Peyer's patch (tissue), 4 donors: ENCODE results near the gene GNAS.

ENCODE experiments used
- POLR2A ChIP-seq, 2 donors: fragments of 450-650 bp; IDR thresholded peaks; one replicate each; pipeline ENCODE4 v1.5.1; 2017; ENCODE audit warnings: antibody characterized with exemption in 2 of 2, mild to moderate bottlenecking in 2 of 2, moderate library complexity in 2 of 2
- TF ChIP-seq, protein P1 (sequence below), 6 experiments: fragments of 450-650 bp in 4 of 6; fragments of 200-600 bp in 2 of 6; sonication (generic) in 1 of 6; IDR thresholded peaks; one replicate each; pipeline ENCODE4 v1.5.1; 2017 to 2019; ENCODE audit warnings: antibody characterized with exemption in 6 of 6, mild to moderate bottlenecking in 3 of 6, moderate library complexity in 1 of 6

- TF ChIP-seq, protein P1, sequence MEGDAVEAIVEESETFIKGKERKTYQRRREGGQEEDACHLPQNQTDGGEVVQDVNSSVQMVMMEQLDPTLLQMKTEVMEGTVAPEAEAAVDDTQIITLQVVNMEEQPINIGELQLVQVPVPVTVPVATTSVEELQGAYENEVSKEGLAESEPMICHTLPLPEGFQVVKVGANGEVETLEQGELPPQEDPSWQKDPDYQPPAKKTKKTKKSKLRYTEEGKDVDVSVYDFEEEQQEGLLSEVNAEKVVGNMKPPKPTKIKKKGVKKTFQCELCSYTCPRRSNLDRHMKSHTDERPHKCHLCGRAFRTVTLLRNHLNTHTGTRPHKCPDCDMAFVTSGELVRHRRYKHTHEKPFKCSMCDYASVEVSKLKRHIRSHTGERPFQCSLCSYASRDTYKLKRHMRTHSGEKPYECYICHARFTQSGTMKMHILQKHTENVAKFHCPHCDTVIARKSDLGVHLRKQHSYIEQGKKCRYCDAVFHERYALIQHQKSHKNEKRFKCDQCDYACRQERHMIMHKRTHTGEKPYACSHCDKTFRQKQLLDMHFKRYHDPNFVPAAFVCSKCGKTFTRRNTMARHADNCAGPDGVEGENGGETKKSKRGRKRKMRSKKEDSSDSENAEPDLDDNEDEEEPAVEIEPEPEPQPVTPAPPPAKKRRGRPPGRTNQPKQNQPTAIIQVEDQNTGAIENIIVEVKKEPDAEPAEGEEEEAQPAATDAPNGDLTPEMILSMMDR (IDR thresholded peaks at IDR 0.05), result no peak
- no peak for TF ChIP-seq POLR2A (IDR thresholded peaks at IDR 0.05)
Observed at GRCh38 chr20:58822748-58823730, 29.5 kb upstream of the GNAS start.
